T-helper 17 cell (primary cell): ENCODE results near the gene RAB31. TPM values are rescaled to one million over a fixed set of nuclear protein-coding genes. Genes with fewer than 3 reads are reported as not detected.

ENCODE experiments used
- ATAC-seq: fragments of 150-1000 bp; cut with Tn5 transposase; 2 replicates; pipeline ENCODE4 v1.10.0; 2021; ENCODE audit warnings: mild to moderate bottlenecking, moderate library complexity
- DNase-seq, 3 donors: peaks; one replicate each; pipeline versions ENCODE4 v3.0.0 to v3.0.0-alpha.2; 2020 to 2021
- H3K9me3 ChIP-seq: one replicate; pipeline ENCODE4 v1.7.0; 2013; ENCODE audit warnings: low read length, mild to moderate bottlenecking; ENCODE audit not compliant: control insufficient read depth, poor library complexity, severe bottlenecking
- H3K27ac Mint-ChIP-seq: one replicate; pipeline ENCODE4 v1.8.0; 2022; ENCODE audit warnings: mild to moderate bottlenecking, moderate library complexity, mixed read lengths
- H3K27me3 Mint-ChIP-seq: one replicate; pipeline ENCODE4 v1.8.0; 2022; ENCODE audit warnings: mixed read lengths
- H3K36me3 Mint-ChIP-seq: one replicate; pipeline ENCODE4 v1.8.0; 2022; ENCODE audit warnings: low read depth, mixed read lengths
- H3K4me1 Mint-ChIP-seq: one replicate; pipeline ENCODE4 v1.8.0; 2022; ENCODE audit warnings: mild to moderate bottlenecking, mixed read lengths
- H3K4me3 Mint-ChIP-seq: one replicate; pipeline ENCODE4 v1.8.0; 2022; ENCODE audit warnings: mild to moderate bottlenecking, moderate library complexity, mixed read lengths
- total RNA-seq, 4 donors: library from RNA in 2 of 4; stranded (reverse) in 2 of 4; gene quantifications; one replicate each; pipeline ENCODE4 v1.2.3 and lab custom pipeline; 2022 to 2026

The RAB31 gene
- total RNA-seq, 2 donors from 2014 or later = 2.9 to 15.6 TPM

DNA sequence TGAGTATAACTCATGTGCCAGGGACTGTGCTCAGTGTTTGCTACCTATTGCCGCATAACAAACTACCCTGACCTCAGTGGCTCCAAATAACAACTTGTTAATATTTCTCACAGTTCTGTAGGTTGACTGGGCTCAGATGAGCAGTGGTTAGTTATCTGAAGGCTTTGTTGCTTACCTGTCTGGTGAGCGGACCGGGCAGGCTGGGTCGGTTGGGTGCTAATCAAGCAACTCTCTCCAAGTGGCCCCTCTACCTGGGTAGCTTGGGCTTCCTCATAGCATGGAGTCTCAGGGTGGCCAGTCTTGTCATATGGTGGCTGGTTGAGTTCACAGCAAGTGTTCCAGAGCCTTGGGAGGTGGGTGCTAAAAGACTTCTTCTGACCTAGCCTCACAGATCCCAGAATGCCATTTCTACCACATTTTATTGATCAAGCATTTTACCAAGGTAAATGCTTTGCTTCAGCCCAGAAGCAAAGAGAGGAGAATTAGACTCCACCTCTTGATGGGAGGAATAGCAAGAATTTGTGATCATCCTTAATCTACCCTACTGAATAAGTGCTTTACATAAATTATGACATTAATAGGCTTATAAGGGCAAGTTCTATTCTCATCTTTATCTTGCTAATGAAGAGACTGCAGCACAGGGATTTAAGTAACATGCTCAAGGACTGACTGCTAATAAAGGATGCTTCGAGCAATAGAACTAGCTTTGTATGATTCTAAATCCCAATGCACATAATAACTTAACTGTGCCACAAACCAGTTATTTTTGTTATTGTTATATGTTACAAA lies 16.9 kb downstream of the RAB31 start:
- peaks cover 4% of the 10 kb centered on the region for H3K4me1 Mint-ChIP-seq
- H3K27me3 Mint-ChIP-seq = peaks cover 32% of the 10 kb centered on the region
- H3K9me3 ChIP-seq = no peaks in the 10 kb centered on the region
- no peak for ATAC-seq
- H3K27ac Mint-ChIP-seq = no peak overlapping the region
- no peak for DNase-seq
- no peak overlapping the region for H3K4me3 Mint-ChIP-seq
- H3K36me3 Mint-ChIP-seq = peaks cover 6% of the 10 kb centered on the region

DNA sequence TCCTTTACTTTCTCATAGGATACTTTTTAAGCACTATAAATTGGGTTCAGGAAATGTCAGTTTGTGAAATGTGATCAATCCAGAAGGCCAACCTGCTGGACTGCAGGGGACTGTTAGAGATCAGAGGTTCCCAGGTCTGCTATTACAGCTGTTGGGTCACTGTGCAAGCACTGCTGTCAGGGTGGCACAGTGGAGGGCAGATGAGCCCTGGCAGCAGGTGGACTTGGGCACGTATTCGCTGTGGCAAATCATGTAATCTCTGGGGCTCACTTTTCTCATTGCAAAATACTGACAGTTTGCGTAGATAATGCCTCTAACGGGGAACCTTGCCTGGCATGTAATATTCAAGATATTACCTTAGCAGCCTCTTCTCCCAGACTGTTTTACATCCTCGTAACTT lies 18.1 kb downstream of the RAB31 start:
- Mint-ChIP-seq H3K4me3 (no peak overlapping the region), H3K27ac (no peak overlapping the region), H3K27me3 (peaks cover 32% of the 10 kb centered on the region), H3K36me3 (peaks cover 8% of the 10 kb centered on the region), H3K4me1 (peaks cover 4% of the 10 kb centered on the region)
- H3K9me3 ChIP-seq = no peaks in the 10 kb centered on the region
- no peak for DNase-seq
- ATAC-seq = no peak

DNA sequence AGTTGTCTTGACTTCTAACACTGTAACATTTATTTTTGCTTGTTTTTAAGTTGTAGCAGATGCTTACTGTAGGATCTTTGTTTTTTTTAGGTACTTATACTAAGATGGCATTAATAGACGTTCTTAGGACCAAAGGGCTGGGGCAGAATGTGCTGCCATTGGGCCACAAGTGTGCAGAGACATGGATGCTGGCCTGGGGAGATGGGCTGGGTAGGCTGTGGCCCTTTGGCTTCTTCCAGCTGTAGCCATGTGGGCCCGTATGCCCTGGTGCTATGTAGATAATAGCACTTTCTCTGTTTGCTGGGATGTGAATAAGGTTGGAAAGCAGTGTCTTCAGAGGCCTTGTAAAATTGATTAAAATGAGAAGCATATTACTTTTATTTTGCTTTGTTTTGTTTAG lies 18.8 kb downstream of the RAB31 start:
- peaks cover 30% of the 10 kb centered on the region for H3K27me3 Mint-ChIP-seq

DNA sequence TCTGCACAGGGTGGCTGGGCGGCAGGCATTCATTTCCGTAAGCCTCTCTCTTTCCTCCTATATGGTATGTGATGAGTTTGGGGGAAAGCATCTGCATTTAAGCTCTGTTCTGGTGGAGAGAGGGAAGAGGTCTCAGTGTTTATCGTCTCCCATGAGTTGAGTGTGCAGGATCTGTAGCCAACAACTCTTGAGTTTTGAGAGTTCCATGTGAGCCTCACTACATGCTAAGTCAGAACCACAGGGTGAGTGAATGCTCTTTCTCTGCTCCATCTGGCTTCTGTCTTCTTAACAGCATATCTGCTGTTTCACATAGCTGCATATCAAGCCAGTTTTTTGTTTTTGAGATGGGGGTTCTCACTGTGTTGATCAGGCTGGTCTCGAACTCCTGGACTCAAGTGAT lies 22.7 kb downstream of the RAB31 start:
- Mint-ChIP-seq H3K4me1 (no peaks in the 10 kb centered on the region), H3K36me3 (peaks cover 2% of the 10 kb centered on the region), H3K27ac (no peak overlapping the region), H3K27me3 (peaks cover 57% of the 10 kb centered on the region), H3K4me3 (no peak overlapping the region)
- no peak for DNase-seq
- H3K9me3 ChIP-seq = no peaks in the 10 kb centered on the region
- ATAC-seq = no peak

More for the DNA sequence above, 18.8 kb downstream of the RAB31 start:
- no peak for DNase-seq
- H3K9me3 ChIP-seq = no peaks in the 10 kb centered on the region
- Mint-ChIP-seq H3K36me3 (peaks cover 3% of the 10 kb centered on the region), H3K27ac (no peak overlapping the region), H3K4me1 (no peaks in the 10 kb centered on the region), H3K4me3 (no peak overlapping the region)
- no peak for ATAC-seq

DNA sequence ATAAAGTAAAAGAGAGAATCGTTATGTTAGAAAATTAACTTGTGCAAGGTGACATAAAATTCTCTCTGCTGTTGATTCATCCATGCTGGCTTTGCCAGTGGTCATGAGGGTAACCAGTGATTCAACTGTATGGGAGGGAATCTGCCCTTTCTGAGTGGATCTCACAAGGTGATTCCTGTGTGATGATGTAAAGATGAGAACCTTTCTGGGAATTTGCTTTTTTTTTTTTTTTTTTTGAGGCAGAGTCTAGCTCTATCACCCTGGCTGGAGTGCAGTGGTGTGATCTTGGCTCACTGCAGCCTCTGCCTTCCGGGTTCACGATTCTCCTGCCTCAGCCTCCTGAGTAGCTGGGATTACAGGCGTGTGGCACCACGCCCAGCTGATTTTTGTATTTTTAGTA lies 23.3 kb downstream of the RAB31 start:
- Mint-ChIP-seq H3K4me1 (no peaks in the 10 kb centered on the region), H3K27me3 (peaks cover 52% of the 10 kb centered on the region), H3K27ac (no peak overlapping the region), H3K36me3 (peaks cover 2% of the 10 kb centered on the region), H3K4me3 (no peak overlapping the region)
- H3K9me3 ChIP-seq = no peaks in the 10 kb centered on the region
- no peak for DNase-seq
- no peak for ATAC-seq

DNA sequence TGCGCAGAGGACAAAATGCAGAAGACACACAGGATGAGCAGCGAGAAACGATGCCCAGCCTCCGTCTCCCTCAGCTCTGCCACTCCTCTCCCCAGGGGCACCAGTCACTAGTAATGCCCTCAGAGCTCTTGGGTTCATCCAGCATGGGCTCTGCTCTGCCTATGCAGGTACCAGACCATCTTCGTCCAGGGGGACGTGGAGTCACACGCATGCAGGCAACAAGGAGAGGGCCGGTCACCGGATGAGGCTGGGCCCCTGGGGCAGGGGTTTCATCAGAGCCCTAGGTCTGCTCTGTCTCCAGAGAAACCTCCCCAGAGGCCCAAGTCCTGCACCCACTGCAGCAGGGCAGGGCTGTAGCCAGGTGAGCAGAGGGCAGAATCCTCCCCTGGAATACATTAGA lies 23.9 kb downstream of the RAB31 start:
- Mint-ChIP-seq H3K4me3 (no peak overlapping the region), H3K4me1 (no peaks in the 10 kb centered on the region), H3K27ac (no peak overlapping the region), H3K36me3 (peaks cover 2% of the 10 kb centered on the region), H3K27me3 (peaks cover 52% of the 10 kb centered on the region)
- no peak for ATAC-seq
- DNase-seq = no peak
- H3K9me3 ChIP-seq = no peaks in the 10 kb centered on the region

DNA sequence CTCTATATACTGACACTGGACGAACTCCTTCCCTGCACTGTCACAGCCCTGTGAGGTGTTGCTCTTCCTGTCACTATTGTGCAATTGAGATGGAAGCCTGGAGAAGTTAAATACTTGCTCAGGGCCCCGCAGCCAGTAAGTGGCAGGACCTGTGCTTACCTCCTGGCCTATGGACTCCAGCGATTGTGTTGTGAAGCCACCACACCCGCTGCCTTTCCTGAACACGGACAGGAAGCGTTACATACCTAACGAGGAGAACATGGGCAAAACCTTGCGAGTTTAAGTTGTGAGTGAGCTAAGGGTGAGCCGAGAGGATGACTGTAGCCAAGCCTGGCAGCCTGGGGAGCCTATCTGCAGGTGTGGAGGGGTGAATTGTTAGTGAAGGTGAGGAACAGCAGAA lies 26.1 kb downstream of the RAB31 start:
- ATAC-seq (no peak), DNase-seq (no peak)
- peak overlapping the region; percentile 69 for H3K4me3 Mint-ChIP-seq
- H3K27me3 Mint-ChIP-seq = peaks cover 71% of the 10 kb centered on the region
- H3K36me3 Mint-ChIP-seq = peaks cover 2% of the 10 kb centered on the region
- no peaks in the 10 kb centered on the region for H3K9me3 ChIP-seq
- no peaks in the 10 kb centered on the region for H3K4me1 Mint-ChIP-seq
- no peak overlapping the region for H3K27ac Mint-ChIP-seq

DNA sequence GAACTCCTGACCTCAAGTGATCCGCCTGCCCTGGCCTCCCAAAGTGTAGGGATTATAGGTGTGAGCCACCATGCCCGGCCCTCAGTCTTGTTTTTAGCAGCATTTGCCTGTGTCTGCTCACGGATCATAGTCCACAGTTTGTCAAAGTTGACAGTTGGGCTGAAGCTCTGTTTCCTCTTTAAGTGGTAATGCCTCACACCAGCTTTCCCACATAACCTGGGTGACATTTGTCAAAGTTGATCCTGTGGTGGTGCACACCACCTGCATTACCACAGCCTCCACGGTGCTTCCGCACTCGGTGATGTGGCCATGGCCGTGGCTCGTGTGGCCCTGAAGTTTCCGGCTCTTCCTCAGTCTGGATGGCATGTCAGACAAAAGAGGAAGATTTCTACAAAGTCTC lies 27.1 kb downstream of the RAB31 start:
- no peaks in the 10 kb centered on the region for H3K4me1 Mint-ChIP-seq
- H3K36me3 Mint-ChIP-seq = peaks cover 2% of the 10 kb centered on the region
- H3K27me3 Mint-ChIP-seq = peaks cover 79% of the 10 kb centered on the region
- ATAC-seq (no peak), DNase-seq (no peak)
- H3K4me3 Mint-ChIP-seq = no peak overlapping the region
- H3K27ac Mint-ChIP-seq = no peak overlapping the region
- no peaks in the 10 kb centered on the region for H3K9me3 ChIP-seq

DNA sequence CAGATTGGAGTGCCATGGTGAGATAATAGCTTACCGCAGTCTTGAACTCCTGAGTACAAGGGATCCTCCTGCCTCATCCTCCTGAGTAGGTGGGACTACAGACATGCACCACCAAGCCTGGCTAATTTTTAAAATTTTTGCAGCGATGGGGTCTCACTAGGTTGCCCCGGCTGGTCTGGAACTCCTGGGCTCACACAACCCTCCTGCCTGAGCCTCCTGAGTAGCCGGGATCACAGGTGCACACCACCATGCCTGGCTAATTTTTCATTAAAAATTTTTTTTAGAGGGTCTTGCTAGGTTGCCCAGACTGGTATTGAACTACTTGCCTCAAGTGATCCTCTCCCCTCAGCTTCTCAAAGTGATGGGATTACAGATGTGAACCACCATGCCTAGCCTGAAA lies 27.8 kb downstream of the RAB31 start:
- no peak for ATAC-seq
- peaks cover 72% of the 10 kb centered on the region for H3K27me3 Mint-ChIP-seq

DNA sequence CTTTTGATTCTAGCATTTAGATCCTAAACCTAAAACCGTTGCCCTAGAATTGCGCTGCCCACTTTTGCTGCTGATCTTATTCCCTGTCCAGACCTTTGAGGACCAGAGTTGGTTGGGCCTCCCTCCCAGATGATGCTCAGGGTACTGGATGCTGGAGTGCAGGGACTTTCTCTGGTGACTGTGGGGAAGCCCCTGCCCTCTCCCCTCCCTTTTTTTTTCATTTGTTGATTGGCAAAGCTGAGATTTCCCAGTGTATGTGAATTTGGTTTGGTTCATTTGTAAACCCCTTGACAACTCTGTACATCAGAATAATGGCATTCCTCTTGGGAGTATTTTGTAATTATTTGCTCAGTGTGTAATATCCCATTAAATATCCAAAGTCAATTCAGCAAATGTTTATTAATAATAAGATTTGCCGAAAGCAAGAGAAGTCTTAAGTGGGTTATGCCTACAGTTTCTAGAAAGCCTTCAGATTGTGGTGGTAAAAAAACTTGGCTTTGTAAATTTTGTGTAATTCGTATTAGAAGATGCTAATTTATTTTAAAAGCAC lies 28.3 kb downstream of the RAB31 start:
- no peaks in the 10 kb centered on the region for H3K9me3 ChIP-seq
- DNase-seq (no peak), ATAC-seq (no peak)
- H3K4me1 Mint-ChIP-seq = no peaks in the 10 kb centered on the region
- peaks cover 69% of the 10 kb centered on the region for H3K27me3 Mint-ChIP-seq
- H3K4me3 Mint-ChIP-seq = no peak overlapping the region
- no peaks in the 10 kb centered on the region for H3K36me3 Mint-ChIP-seq
- no peak overlapping the region for H3K27ac Mint-ChIP-seq

More for the DNA sequence above, 27.8 kb downstream of the RAB31 start:
- Mint-ChIP-seq H3K36me3 (no peaks in the 10 kb centered on the region), H3K4me1 (no peaks in the 10 kb centered on the region), H3K4me3 (no peak overlapping the region), H3K27ac (no peak overlapping the region)
- H3K9me3 ChIP-seq = no peaks in the 10 kb centered on the region
- no peak for DNase-seq

DNA sequence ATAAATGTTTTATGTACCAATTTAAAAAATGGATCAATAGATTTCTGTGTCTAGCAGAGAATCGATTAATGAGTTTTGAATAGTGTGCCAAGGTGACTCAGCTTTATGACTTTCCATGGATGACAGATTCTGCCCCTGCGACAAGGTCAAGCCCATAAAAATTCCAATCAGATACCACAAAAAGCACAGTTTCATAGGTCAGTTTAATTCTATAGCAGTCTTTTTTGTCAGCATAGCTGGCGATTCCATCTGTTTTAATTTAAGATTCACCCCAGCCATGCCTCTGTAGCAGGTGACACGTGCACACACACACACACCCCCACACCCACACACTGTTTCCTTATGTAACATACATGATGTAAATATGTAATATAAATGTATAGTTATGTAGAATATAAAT lies 28.9 kb downstream of the RAB31 start:
- Mint-ChIP-seq H3K36me3 (no peaks in the 10 kb centered on the region), H3K4me3 (no peak overlapping the region), H3K27ac (no peak overlapping the region), H3K27me3 (peaks cover 66% of the 10 kb centered on the region), H3K4me1 (no peaks in the 10 kb centered on the region)
- no peak for ATAC-seq
- H3K9me3 ChIP-seq = no peaks in the 10 kb centered on the region
- DNase-seq = no peak

DNA sequence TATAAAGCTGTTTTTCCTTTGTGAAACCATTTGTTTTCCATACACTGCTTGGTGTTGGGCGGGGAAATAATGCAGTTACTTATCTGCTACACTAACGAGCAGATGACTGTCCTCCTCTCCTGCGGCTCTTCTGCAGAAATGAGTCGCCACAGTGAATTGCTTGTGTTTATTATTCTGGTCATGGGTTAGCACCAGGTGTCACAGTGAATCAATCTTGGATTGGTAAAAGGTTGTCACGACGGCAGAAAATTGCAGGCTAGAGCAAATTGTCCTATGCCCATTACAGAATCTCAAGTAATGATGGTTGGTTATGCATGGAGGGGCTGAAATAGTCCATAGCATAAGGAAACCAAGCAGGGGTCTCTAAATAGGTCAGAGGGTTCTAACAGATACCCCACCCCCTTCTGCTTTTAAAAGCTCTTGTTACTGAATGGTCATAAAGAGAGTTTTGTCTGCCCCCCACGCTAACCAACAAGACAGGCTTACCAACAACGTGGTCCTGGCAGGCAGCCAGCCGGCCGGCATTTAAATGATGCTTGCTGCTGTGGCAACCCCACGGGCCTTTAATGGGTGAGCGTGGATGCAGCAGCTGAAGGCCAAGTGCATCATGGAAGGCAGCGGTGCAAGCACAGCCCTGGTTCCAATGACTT lies 29.5 kb downstream of the RAB31 start:
- peaks cover 66% of the 10 kb centered on the region for H3K27me3 Mint-ChIP-seq
- H3K4me1 Mint-ChIP-seq = no peaks in the 10 kb centered on the region
- H3K4me3 Mint-ChIP-seq = no peak overlapping the region
- ATAC-seq (no peak), DNase-seq (no peak)
- H3K27ac Mint-ChIP-seq = no peak overlapping the region
- no peaks in the 10 kb centered on the region for H3K36me3 Mint-ChIP-seq
- no peaks in the 10 kb centered on the region for H3K9me3 ChIP-seq

DNA sequence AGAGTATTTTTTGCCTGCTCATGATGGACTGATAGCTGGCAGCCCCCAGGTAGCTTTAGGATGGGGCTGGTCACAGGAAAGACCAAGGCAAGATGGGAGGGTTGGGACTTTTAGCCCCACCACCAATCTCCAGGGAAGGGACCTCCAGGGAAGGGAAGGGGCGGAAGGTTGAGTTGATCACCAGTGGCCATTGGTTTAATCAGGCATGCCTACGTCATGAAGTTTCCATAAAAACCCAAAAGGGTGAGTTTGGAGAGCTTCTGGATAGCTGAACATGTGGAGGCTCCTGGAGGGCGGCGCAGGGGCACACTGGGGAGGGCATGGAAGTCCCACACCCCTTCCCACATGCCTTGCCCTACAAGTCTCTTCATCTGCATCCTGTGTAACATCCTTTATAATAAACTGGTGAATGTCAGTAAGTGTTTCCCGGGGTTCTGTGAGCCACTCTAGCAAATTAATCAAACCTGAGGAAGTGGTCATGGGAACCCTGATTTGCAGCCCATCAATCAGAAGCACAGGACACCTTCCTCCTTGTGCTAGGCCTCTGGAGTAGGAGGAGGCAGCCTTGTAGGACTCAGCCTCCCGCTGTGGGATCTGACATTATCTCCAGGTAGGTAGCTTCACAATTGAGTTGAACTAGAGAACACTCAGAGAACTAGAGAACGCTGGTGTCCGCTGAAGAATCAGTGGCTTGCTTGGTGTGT lies 30.3 kb downstream of the RAB31 start:
- DNase-seq (no peak), ATAC-seq (no peak)
- H3K27ac Mint-ChIP-seq = no peak overlapping the region
- peaks cover 66% of the 10 kb centered on the region for H3K27me3 Mint-ChIP-seq
- no peaks in the 10 kb centered on the region for H3K4me1 Mint-ChIP-seq
- H3K36me3 Mint-ChIP-seq = no peaks in the 10 kb centered on the region
- no peak overlapping the region for H3K4me3 Mint-ChIP-seq
- H3K9me3 ChIP-seq = no peaks in the 10 kb centered on the region
